ENCODE data around the gene ZYG11B. TPM values are rescaled to one million over a fixed set of nuclear protein-coding genes. Genes with fewer than 3 reads are reported as not detected.

Gene ZYG11B
- polyA plus RNA-seq, 1 donor (not counting 4 experiments of a cell fraction or from before 2014, with no cell fraction given), result 13.4 TPM

- Histone ChIP-seq H3K9ac (ENCODE audit: control insufficient read depth, extremely low read depth, insufficient read depth, low read length) (no peak overlapping the region), H3K4me1 (ENCODE audit: control insufficient read depth, extremely low read depth, insufficient read depth, low read length) (peaks cover 5% of the 10 kb centered on the region), H3K4me3 (ENCODE audit: control insufficient read depth in 2 of 3, extremely low read depth in 1 of 3, insufficient read depth in 2 of 3, low read depth in 1 of 3, low read length in 3 of 3) (no peak overlapping the region), H3K27me3 (ENCODE audit: control insufficient read depth, extremely low read depth, insufficient read depth, low read length) (no peaks in the 10 kb centered on the region), H3K27ac (ENCODE audit: control insufficient read depth, insufficient read depth, low read length) (no peak overlapping the region), H3K9me1 (ENCODE audit: control insufficient read depth, extremely low read depth, insufficient read depth, low read length) (no peaks in the 10 kb centered on the region), H2AFZ (ENCODE audit: control insufficient read depth, low read length) (no peak overlapping the region), H3K4me2 (ENCODE audit: control insufficient read depth, extremely low read depth, insufficient read depth, low read depth, low read length) (no peak overlapping the region), H3K9me3 (ENCODE audit: control insufficient read depth, low read depth, low read length) (no peaks in the 10 kb centered on the region), H3K36me3 (ENCODE audit: control insufficient read depth in 2 of 2, extremely low read depth in 1 of 2, insufficient read depth in 2 of 2, low read length in 2 of 2) (no peaks in the 10 kb centered on the region), H3K79me2 (ENCODE audit: control insufficient read depth, insufficient read depth, low read length) (no peaks in the 10 kb centered on the region), H4K20me1 (ENCODE audit: control insufficient read depth, extremely low read depth, insufficient read depth, low read length) (no peaks in the 10 kb centered on the region)
- DNase-seq (ENCODE audit: low read depth, low spot score), result no peak
- dilution Hi-C loops (cut with MboI; ENCODE audit: extremely low pct_ligation_motif_present, low sequenced_read_pairs), result no loop called here
- TF ChIP-seq CTCF (optimal IDR thresholded peaks at IDR 0.05 in 1 of 3, IDR thresholded peaks at IDR 0.05 in 1 of 3, conservative IDR thresholded peaks at IDR 0.05 in 1 of 3; ENCODE audit: extremely low read depth in 1 of 3, insufficient read depth in 2 of 3, low read length in 3 of 3), result no peak
- no peak for TF ChIP-seq EZH2 (IDR thresholded peaks at IDR 0.05; ENCODE audit: low read length)
- FAIRE-seq, result no peak
These were observed 18.2 kb upstream of the ZYG11B start for GRCh38 chr1:52707927-52708655.

DNA sequence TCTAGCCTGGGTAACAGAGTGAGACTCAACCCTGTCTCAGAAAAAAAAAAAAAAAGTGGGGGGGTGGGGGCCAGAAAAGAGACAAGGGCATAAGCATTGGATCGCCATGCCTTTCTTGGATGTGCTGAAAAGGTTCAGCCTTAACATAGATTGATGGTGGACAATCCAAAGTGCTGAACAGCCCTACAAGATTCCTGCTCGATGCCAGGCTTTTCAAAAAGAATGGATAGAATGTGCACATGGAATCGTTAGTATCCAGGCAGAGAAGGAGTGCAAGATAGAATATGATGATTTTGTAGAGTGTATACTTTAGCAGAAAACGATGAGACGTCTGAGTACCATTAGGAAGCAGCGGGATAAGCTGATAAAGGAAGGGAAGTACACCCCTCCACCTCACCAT is 17.2 kb upstream of the ZYG11B start:
- Histone ChIP-seq H3K4me3 (ENCODE audit: control insufficient read depth in 2 of 3, extremely low read depth in 1 of 3, insufficient read depth in 2 of 3, low read depth in 1 of 3, low read length in 3 of 3) (no peak overlapping the region), H3K79me2 (ENCODE audit: control insufficient read depth, insufficient read depth, low read length) (no peaks in the 10 kb centered on the region), H2AFZ (ENCODE audit: control insufficient read depth, low read length) (no peak overlapping the region), H3K9me1 (ENCODE audit: control insufficient read depth, extremely low read depth, insufficient read depth, low read length) (no peaks in the 10 kb centered on the region), H3K36me3 (ENCODE audit: control insufficient read depth in 2 of 2, extremely low read depth in 1 of 2, insufficient read depth in 2 of 2, low read length in 2 of 2) (no peaks in the 10 kb centered on the region), H3K27me3 (ENCODE audit: control insufficient read depth, extremely low read depth, insufficient read depth, low read length) (no peaks in the 10 kb centered on the region), H3K4me1 (ENCODE audit: control insufficient read depth, extremely low read depth, insufficient read depth, low read length) (no peaks in the 10 kb centered on the region), H3K9ac (ENCODE audit: control insufficient read depth, extremely low read depth, insufficient read depth, low read length) (no peak overlapping the region), H3K4me2 (ENCODE audit: control insufficient read depth, extremely low read depth, insufficient read depth, low read depth, low read length) (no peak overlapping the region), H3K27ac (ENCODE audit: control insufficient read depth, insufficient read depth, low read length) (no peak overlapping the region), H3K9me3 (ENCODE audit: control insufficient read depth, low read depth, low read length) (no peaks in the 10 kb centered on the region), H4K20me1 (ENCODE audit: control insufficient read depth, extremely low read depth, insufficient read depth, low read length) (no peaks in the 10 kb centered on the region)
- TF ChIP-seq CTCF (optimal IDR thresholded peaks at IDR 0.05 in 1 of 3, IDR thresholded peaks at IDR 0.05 in 1 of 3, conservative IDR thresholded peaks at IDR 0.05 in 1 of 3; ENCODE audit: extremely low read depth in 1 of 3, insufficient read depth in 2 of 3, low read length in 3 of 3), result no peak
- no peak for TF ChIP-seq EZH2 (IDR thresholded peaks at IDR 0.05; ENCODE audit: low read length)
- no peak for DNase-seq (ENCODE audit: low read depth, low spot score)
- dilution Hi-C loops (cut with MboI; ENCODE audit: extremely low pct_ligation_motif_present, low sequenced_read_pairs), result no loop called here
- FAIRE-seq, result no peak

Data from keratinocyte (primary cell).